K562 (cell line): ENCODE results near the gene TMEM126A. TPM values are rescaled to one million over a fixed set of nuclear protein-coding genes. Genes with fewer than 3 reads are reported as not detected.

Experiments used
- ATAC-seq: fragments of 200-7000 bp; cut with Tn5 transposase; 3 replicates; pipeline ENCODE4 v1.9.1; 2020; ENCODE audit warnings: moderate library complexity
- BruUV-seq: library from RNA; stranded (reverse); fragments of 400-500 nt; replicated peaks from 2 replicates; lab custom pipeline; 2021; lab: Mats Ljungman, UMichigan
- CTCF ChIA-PET: fragments of 300-600 bp; formaldehyde crosslinking; extraction: SDS; loops from one replicate; lab custom pipeline; 2021; ENCODE audit warnings: low intra/inter-chr PET ratio; lab: Yijun Ruan, JAX
- POLR2A ChIA-PET: fragments of 300-600, 350-650 bp; sonication (Branson Sonifier 250); formaldehyde crosslinking; extraction: SDS; loops from one replicate; lab custom pipeline; 2021; ENCODE audit warnings: antibody characterized with exemption, inconsistent platforms; lab: Yijun Ruan, JAX
- DNase-seq, 4 experiments: peaks; one replicate each; pipeline versions ENCODE4 v3.0.0 to v3.0.0-alpha.2; 2011 to 2018; ENCODE audit warnings: low spot score in 3 of 4, mixed read lengths in 3 of 4; ENCODE audit errors: extremely low read depth in 1 of 4
- FAIRE-seq: peaks from 2 replicates; lab custom pipeline; 2011; peaks lifted over from hg19 to GRCh38; lab: Jason Lieb, UNC
- H2AFZ ChIP-seq: 2 replicates; pipeline ENCODE4 v1.6.0; 2011; ENCODE audit warnings: low read depth, low read length, control low read depth, inconsistent platforms
- H3K27ac ChIP-seq: fragments of 200-600 bp; 3 replicates; pipeline ENCODE4 v1.8.0; 2011; ENCODE audit warnings: low read depth, mild to moderate bottlenecking, control low read depth, inconsistent platforms, low read length, moderate library complexity, mixed read lengths; ENCODE audit errors: extremely low read depth
- H3K27me3 ChIP-seq, 2 experiments: fragments of 300-600 bp in 1 of 2; 2 replicates in 1 of 2; 3 replicates in 1 of 2; pipeline versions ENCODE4 v1.6.0 to v1.8.0; 2011; ENCODE audit warnings: inconsistent platforms in 2 of 2, low read length in 2 of 2, mild to moderate bottlenecking in 1 of 2, mixed read lengths in 1 of 2, moderate library complexity in 1 of 2; ENCODE audit not compliant: control insufficient read depth in 2 of 2, insufficient read depth in 2 of 2
- H3K36me3 ChIP-seq: fragments of 300-600 bp; 3 replicates; pipeline ENCODE4 v1.8.0; 2011; ENCODE audit warnings: mild to moderate bottlenecking, low read length, inconsistent platforms; ENCODE audit not compliant: control insufficient read depth, insufficient read depth
- H3K4me1 ChIP-seq, 2 experiments: fragments of 200-600 bp in 1 of 2; replicated peaks in 1 of 2; 2 replicates in 1 of 2; 3 replicates in 1 of 2; pipeline versions ENCODE4 v1.5.1 to v1.8.0; 2011; ENCODE audit warnings: inconsistent platforms in 2 of 2, low read length in 2 of 2, mild to moderate bottlenecking in 1 of 2, mixed read lengths in 1 of 2, moderate library complexity in 1 of 2; ENCODE audit not compliant: control insufficient read depth in 2 of 2, insufficient read depth in 2 of 2
- H3K4me2 ChIP-seq: 2 replicates; pipeline ENCODE4 v1.6.1; 2011; ENCODE audit warnings: low read length, control low read depth, inconsistent platforms, mixed read lengths; ENCODE audit not compliant: insufficient read depth
- H3K4me3 ChIP-seq: fragments of 200-600 bp; sonication (generic), shearing (Covaris generic); 2 replicates; pipeline ENCODE4 v1.5.1; 2016; ENCODE audit warnings: control low read depth, inconsistent platforms
- H3K79me2 ChIP-seq: fragments of 200-600 bp; 3 replicates; pipeline ENCODE4 v1.8.0; 2011; ENCODE audit warnings: low read length, inconsistent platforms; ENCODE audit not compliant: control insufficient read depth, insufficient read depth
- H3K9ac ChIP-seq, 2 experiments: 2 replicates each; pipeline versions ENCODE4 v1.6.0 to v1.6.1; 2011; ENCODE audit warnings: low read depth in 2 of 2, low read length in 2 of 2, control low read depth in 1 of 2, inconsistent platforms in 1 of 2, mild to moderate bottlenecking in 1 of 2, mixed read lengths in 1 of 2; ENCODE audit not compliant: insufficient read depth in 1 of 2
- H3K9me1 ChIP-seq: one replicate; pipeline ENCODE4 v1.6.0; 2011; ENCODE audit warnings: inconsistent platforms, mild to moderate bottlenecking, low read length, moderate library complexity; ENCODE audit not compliant: control insufficient read depth, insufficient read depth
- H3K9me3 ChIP-seq: replicated peaks from 2 replicates; pipeline ENCODE4 v1.5.1; 2011; ENCODE audit warnings: low read depth, low read length, inconsistent platforms; ENCODE audit not compliant: control insufficient read depth, insufficient read depth
- H4K20me1 ChIP-seq: replicated peaks from 2 replicates; pipeline ENCODE4 v1.6.1; 2011; ENCODE audit warnings: low read length, inconsistent platforms, mixed read lengths; ENCODE audit not compliant: control insufficient read depth, insufficient read depth
- EP400 ChIP-seq: fragments of 450-650 bp; IDR thresholded peaks from 2 replicates; pipeline ENCODE4 v1.6.1; 2017; ENCODE audit warnings: antibody characterized with exemption, mild to moderate bottlenecking, moderate library complexity
- GABPA ChIP-seq: fragments of 200-800 bp; sonication (Bioruptor generic); conservative IDR thresholded peaks from 2 replicates; pipeline ENCODE4 v1.6.1; 2016; ENCODE audit warnings: low read depth, missing genetic modification characterization, missing compliant biosample characterization
- KAT2B ChIP-seq: IDR thresholded peaks from one replicate; pipeline ENCODE4 v1.6.1; 2012; ENCODE audit warnings: low read depth, mild to moderate bottlenecking, control low read depth, inconsistent platforms, low read length, moderate library complexity
- KAT7 ChIP-seq: sonication (generic); formaldehyde crosslinking; IDR thresholded peaks from 2 replicates; pipeline ENCODE4 v1.8.0; 2022; ENCODE audit warnings: missing genetic modification reagents, mild to moderate bottlenecking, borderline replicate concordance
- KDM1A ChIP-seq, 2 experiments: fragments of 450-650 bp; IDR thresholded peaks; 2 replicates each; pipeline ENCODE4 v1.6.1; 2016; ENCODE audit warnings: mild to moderate bottlenecking in 2 of 2
- RAD51 ChIP-seq: fragments of 450-650 bp; IDR thresholded peaks from 2 replicates; pipeline ENCODE4 v1.7.1; 2016; ENCODE audit warnings: low read depth, mild to moderate bottlenecking, borderline replicate concordance
- TAF15 ChIP-seq: fragments of 200-400 bp; formaldehyde crosslinking; IDR thresholded peaks from 2 replicates; pipeline ENCODE4 v1.6.1; 2017; ENCODE audit warnings: mild to moderate bottlenecking, low read depth, low read length, moderate library complexity
- ZNF436 ChIP-seq: fragments of 250-450, 450-650 bp; sonication (Bioruptor Pico); formaldehyde crosslinking; IDR thresholded peaks from 2 replicates; pipeline ENCODE4 v1.7.0; 2020; ENCODE audit warnings: mild to moderate bottlenecking
- WGBS: fragments of 100-300 bp; shearing (Covaris generic); methylation state at CpG from one replicate; pipeline ENCODE4 v1.1.6; 2016; ENCODE audit warnings: low coverage, mixed read lengths; ENCODE audit not compliant: insufficient coverage; ENCODE audit errors: missing lambda C conversion rate; 5-methylcytosine and 5-hydroxymethylcytosine counted together
- in situ Hi-C: fragments of 300-500 bp; cut with MboI; formaldehyde crosslinking; loops from 4 replicates; pipeline ENCODE4 v1.15.0; 2018; ENCODE audit warnings: inconsistent platforms, mixed read lengths
- intact Hi-C: fragments of 100-400 bp; cut with micrococcal nuclease; formaldehyde crosslinking; loops from 2 replicates; pipeline ENCODE4 v1.14.2; 2022
- polyA plus RNA-seq, 8 experiments: library from polyadenylated mRNA; depleted of rRNA in 4 of 8; stranded (reverse) in 5 of 8; unstranded in 3 of 8; fragments of >200 nt; fragmentation: Nextera tagmentation in 2 of 8; fragmentation: Illumina TruSeq in 1 of 8; extraction: Ambion mirVana in 2 of 8; extraction: Trizol in 1 of 8; gene quantifications; 2 replicates each; pipeline versions ENCODE4 v1.2.1 to v1.2.3, GENCODE V29; 2011 to 2014; ENCODE audit warnings: inconsistent platforms in 1 of 8, missing spikeins in 1 of 8
- total RNA-seq, 7 experiments: library from RNA; depleted of rRNA in 6 of 7; stranded (reverse); fragments of >200 nt in 6 of 7; fragmentation: Illumina TruSeq in 2 of 7; extraction: Trizol in 2 of 7; gene quantifications; 2 replicates each; pipeline versions ENCODE4 v1.2.1 to v1.2.3, GENCODE V29; 2011 to 2021; ENCODE audit warnings: low replicate concordance in 1 of 7
- TF ChIP-seq, protein P1 (sequence below), 2 experiments: fragments of 450-650 bp; IDR thresholded peaks; 2 replicates each; pipeline ENCODE4 v1.6.1; 2016; ENCODE audit warnings: mild to moderate bottlenecking in 2 of 2, borderline replicate concordance in 1 of 2, low read depth in 1 of 2, moderate library complexity in 1 of 2
- TF ChIP-seq, protein P2 (sequence below): fragments of 450-650 bp; formaldehyde crosslinking; IDR thresholded peaks from 2 replicates; pipeline ENCODE4 v1.4.0; 2020; ENCODE audit warnings: mild to moderate bottlenecking, moderate library complexity

The TMEM126A gene
- total and polyA plus RNA-seq, 9 of the 15 experiments (the other 6 are each of a cell fraction or from before 2014, with no cell fraction given) = 19.3 to 154 (median 56.3) TPM

DNA sequence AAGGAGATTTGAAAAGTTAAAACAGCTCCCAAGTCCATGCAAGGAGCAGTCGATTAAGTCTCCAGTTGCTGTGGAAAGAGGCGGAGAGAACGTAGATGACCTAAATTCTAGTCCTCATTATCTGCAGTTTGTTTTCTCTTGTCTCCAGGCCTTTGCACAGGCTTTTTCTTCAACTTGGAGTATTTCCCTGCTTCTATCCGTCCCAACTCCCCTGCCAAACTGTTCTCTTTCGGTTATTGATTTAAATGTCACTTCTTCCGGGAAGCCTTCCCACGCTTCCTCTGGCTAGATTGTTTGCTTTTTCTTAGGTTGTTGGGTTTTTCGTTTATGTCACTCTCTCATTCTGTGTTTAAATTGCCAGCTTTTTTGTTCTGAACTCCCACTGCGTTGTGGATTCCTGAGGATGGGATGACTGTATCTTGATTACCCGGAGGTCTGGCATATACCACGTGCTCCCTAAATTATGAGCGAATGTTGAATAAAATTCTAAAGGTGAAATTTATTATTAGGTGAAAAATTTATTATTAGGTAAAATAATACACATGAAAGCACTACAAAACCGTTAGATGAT, 18.9 kb upstream of the TMEM126A start:
- FAIRE-seq (peak; percentile 11), DNase-seq (no peak)
- in situ Hi-C loops = no loop called here
- TF ChIP-seq KDM1A (IDR thresholded peaks at IDR 0.05) = 0 out of 4 replicates have a peak, but pooled peaks have one; percentile 8 to 15
- TF ChIP-seq KAT2B = no peak
- 0 out of 2 replicates have a peak, but pooled peaks have one; percentile 3 for TF ChIP-seq GABPA (tag)
- TF ChIP-seq TAF15 = no peak
- TF ChIP-seq EP400 = peak; percentile 75
- TF ChIP-seq ZNF436 (CRISPR knock-in tag) = peak; percentile 74; the same call in 1 of the 2 replicates
- TF ChIP-seq, protein P1, sequence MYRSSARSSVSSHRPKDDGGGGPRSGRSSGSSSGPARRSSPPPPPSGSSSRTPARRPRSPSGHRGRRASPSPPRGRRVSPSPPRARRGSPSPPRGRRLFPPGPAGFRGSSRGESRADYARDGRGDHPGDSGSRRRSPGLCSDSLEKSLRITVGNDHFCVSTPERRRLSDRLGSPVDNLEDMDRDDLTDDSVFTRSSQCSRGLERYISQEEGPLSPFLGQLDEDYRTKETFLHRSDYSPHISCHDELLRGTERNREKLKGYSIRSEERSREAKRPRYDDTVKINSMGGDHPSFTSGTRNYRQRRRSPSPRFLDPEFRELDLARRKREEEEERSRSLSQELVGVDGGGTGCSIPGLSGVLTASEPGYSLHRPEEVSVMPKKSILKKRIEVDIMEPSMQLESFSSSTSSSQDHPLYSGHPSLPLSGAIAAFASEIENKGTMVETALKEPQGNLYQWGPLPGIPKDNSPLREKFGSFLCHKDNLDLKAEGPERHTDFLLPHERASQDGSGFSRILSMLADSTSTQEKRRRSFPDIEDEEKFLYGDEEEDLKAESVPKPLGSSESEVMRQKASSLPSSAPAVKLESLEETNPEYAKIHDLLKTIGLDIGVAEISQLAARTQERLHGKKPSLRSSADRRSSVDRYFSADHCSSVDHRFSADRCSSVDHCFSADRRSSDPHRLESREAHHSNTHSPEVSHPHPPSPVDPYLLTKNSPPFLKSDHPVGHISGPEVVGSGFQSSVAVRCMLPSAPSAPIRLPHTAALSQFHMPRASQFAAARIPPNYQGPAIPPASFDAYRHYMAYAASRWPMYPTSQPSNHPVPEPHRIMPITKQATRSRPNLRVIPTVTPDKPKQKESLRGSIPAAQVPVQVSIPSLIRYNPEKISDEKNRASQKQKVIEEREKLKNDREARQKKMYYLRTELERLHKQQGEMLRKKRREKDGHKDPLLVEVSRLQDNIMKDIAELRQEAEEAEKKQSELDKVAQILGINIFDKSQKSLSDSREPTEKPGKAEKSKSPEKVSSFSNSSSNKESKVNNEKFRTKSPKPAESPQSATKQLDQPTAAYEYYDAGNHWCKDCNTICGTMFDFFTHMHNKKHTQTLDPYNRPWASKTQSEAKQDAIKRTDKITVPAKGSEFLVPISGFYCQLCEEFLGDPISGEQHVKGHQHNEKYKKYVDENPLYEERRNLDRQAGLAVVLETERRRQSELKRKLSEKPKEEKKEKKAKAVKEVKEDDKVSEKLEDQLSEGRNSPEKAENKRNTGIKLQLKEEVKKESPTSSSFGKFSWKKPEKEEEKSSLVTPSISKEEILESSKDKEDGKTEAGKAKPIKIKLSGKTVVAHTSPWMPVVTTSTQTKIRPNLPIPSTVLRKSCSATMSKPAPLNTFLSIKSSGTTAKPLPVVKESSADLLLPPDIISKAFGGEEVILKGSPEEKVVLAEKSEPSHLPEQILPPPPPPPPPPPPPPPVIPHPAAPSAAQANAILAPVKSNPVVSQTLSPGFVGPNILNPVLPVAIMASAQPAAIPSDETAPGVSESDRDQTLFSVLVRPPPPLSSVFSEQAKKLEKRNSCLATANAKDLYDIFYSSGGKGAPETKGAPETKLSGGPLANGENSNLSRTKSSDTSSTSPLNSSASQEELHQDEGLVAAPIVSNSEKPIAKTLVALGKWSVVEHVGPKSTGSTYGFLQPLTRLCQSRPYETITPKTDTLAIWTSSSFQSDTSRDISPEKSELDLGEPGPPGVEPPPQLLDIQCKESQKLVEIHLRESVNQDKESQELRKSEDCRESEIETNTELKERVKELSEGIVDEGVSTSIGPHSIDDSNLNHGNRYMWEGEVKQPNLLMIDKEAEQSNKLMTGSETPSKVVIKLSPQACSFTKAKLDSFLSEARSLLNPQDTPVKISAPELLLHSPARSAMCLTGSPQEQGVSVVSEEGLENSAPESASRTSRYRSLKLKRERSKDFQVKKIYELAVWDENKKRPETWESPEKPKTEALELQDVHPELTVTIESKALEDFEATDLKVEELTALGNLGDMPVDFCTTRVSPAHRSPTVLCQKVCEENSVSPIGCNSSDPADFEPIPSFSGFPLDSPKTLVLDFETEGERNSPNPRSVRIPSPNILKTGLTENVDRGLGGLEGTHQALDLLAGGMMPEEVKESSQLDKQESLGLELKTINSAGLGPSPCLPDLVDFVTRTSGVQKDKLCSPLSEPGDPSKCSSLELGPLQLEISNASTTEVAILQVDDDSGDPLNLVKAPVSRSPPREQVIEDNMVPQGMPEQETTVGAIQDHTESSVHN (IDR thresholded peaks at IDR 0.05; ENCODE audit: borderline replicate concordance in 1 of 2, low read depth in 1 of 2) = 0 out of 4 replicates have a peak, but pooled peaks of 1 of the 2 experiments have one; percentile 36
- 0 out of 2 replicates have a peak, but pooled peaks have one; percentile 20 for TF ChIP-seq RAD51
- 0 out of 2 replicates have a peak, but pooled peaks have one; percentile 15 for TF ChIP-seq KAT7 (CRISPR knock-in tag)
- TF ChIP-seq, protein P2, sequence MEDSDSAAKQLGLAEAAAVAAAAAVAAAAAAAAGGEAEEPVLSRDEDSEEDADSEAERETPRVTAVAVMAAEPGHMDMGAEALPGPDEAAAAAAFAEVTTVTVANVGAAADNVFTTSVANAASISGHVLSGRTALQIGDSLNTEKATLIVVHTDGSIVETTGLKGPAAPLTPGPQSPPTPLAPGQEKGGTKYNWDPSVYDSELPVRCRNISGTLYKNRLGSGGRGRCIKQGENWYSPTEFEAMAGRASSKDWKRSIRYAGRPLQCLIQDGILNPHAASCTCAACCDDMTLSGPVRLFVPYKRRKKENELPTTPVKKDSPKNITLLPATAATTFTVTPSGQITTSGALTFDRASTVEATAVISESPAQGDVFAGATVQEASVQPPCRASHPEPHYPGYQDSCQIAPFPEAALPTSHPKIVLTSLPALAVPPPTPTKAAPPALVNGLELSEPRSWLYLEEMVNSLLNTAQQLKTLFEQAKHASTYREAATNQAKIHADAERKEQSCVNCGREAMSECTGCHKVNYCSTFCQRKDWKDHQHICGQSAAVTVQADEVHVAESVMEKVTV (CRISPR knock-in tag) = no peak

More for the DNA sequence above, 18.9 kb upstream of the TMEM126A start:
- WGBS = 1% methylated on average over 13 of the region's 13 CpGs
- H3K9me3 ChIP-seq = no peaks in the 10 kb centered on the region
- CTCF ChIA-PET = no interaction called here
- no peaks in the 10 kb centered on the region for H4K20me1 ChIP-seq
- BruUV-seq = TSS peak; percentile 77
- H3K9me1 ChIP-seq = no peaks in the 10 kb centered on the region
- peaks cover 5 to 6% of the 10 kb centered on the region in 2 experiments; a peak in 3 of 5 replicates for H3K4me1 ChIP-seq
- peak; percentile 6 for ATAC-seq
- H3K4me3 ChIP-seq = peak overlapping the region; percentile 70
- H2AFZ ChIP-seq = peak overlapping the region; percentile 91
- POLR2A ChIA-PET = interaction anchor here (0.5 to 3.6 kb wide), 10 partner anchors 8 to 1344 kb away, joined by 3 to 26 read pairs (median 6); partner anchors contain the start of gene TMEM126A
- peak overlapping the region; percentile 90 for H3K27ac ChIP-seq
- H3K79me2 ChIP-seq = peaks cover 49% of the 10 kb centered on the region
- H3K27me3 ChIP-seq = no peaks in the 10 kb centered on the region
- H3K36me3 ChIP-seq = peaks cover 32% of the 10 kb centered on the region
- peak overlapping the region; percentile 95 for H3K4me2 ChIP-seq
- intact Hi-C loops = loop anchor here (1.0 kb wide), 1 partner anchor 35 kb away; no protein-coding TSS in a partner anchor
- peak overlapping the region; percentile 90 to 96 for H3K9ac ChIP-seq
